Type B pancreatic cell (in vitro differentiated cells): ENCODE data around the gene BTBD8. TPM values are rescaled to one million over a fixed set of nuclear protein-coding genes. Genes with fewer than 3 reads are reported as not detected.

ENCODE experiments used
- DNase-seq: peaks from one replicate; pipeline ENCODE4 v3.0.0; 2021; ENCODE audit warnings: mixed read lengths; ENCODE audit not compliant: unreplicated experiment; ENCODE audit errors: extremely low spot score
- H3K27ac Mint-ChIP-seq: 2 replicates; pipeline ENCODE4 v1.8.0; 2021; ENCODE audit warnings: mild to moderate bottlenecking, mixed read lengths
- H3K27me3 Mint-ChIP-seq: 2 replicates; pipeline ENCODE4 v1.8.0; 2021; ENCODE audit warnings: mixed read lengths
- H3K36me3 Mint-ChIP-seq: 2 replicates; pipeline ENCODE4 v1.8.0; 2021; ENCODE audit warnings: mixed read lengths
- H3K4me1 Mint-ChIP-seq: one replicate; pipeline ENCODE4 v1.8.0; 2021; ENCODE audit warnings: mixed read lengths; ENCODE audit not compliant: unreplicated experiment
- H3K4me3 Mint-ChIP-seq: 2 replicates; pipeline ENCODE4 v1.8.0; 2021; ENCODE audit warnings: mild to moderate bottlenecking, mixed read lengths
- H3K9me3 Mint-ChIP-seq: 2 replicates; pipeline ENCODE4 v1.8.0; 2021; ENCODE audit warnings: mixed read lengths
- CTCF ChIP-seq: fragments of 200-600 bp; sonication (generic); conservative IDR thresholded peaks from 2 replicates; pipeline ENCODE4 v1.5.0; 2021; ENCODE audit warnings: antibody characterized with exemption, mild to moderate bottlenecking
- total RNA-seq: library from RNA; stranded (reverse); gene quantifications from 2 replicates; pipeline ENCODE4 v1.2.1, GENCODE V29; 2021; ENCODE audit warnings: low replicate concordance

BTBD8 gene
- total RNA-seq, 1 donor from 2014 or later: 4.8 TPM

- H3K27ac Mint-ChIP-seq: no peak overlapping the region
- peaks cover 4% of the 10 kb centered on the region for H3K4me1 Mint-ChIP-seq
- H3K27me3 Mint-ChIP-seq: no peaks in the 10 kb centered on the region
- no peak for DNase-seq
- no peak for TF ChIP-seq CTCF
- no peaks in the 10 kb centered on the region for H3K36me3 Mint-ChIP-seq
- H3K4me3 Mint-ChIP-seq: no peak overlapping the region
- no peaks in the 10 kb centered on the region for H3K9me3 Mint-ChIP-seq
These were observed 37.4 kb downstream of the BTBD8 start for GRCh38 chr1:92117526-92117925.

- H3K9me3 Mint-ChIP-seq: no peaks in the 10 kb centered on the region
- H3K27ac Mint-ChIP-seq: no peak overlapping the region
- peaks cover 4% of the 10 kb centered on the region for H3K4me1 Mint-ChIP-seq
- H3K36me3 Mint-ChIP-seq: peaks cover 5% of the 10 kb centered on the region
- H3K27me3 Mint-ChIP-seq: no peaks in the 10 kb centered on the region
- no peak overlapping the region for H3K4me3 Mint-ChIP-seq
- DNase-seq: no peak
- no peak for TF ChIP-seq CTCF
These were observed 38.7 kb downstream of the BTBD8 start for GRCh38 chr1:92118826-92119225.

- TF ChIP-seq CTCF: no peak
- Mint-ChIP-seq H3K4me1 (peaks cover under 1% of the 10 kb centered on the region), H3K27me3 (no peaks in the 10 kb centered on the region), H3K27ac (no peak overlapping the region), H3K4me3 (no peak overlapping the region), H3K36me3 (peaks cover 5% of the 10 kb centered on the region), H3K9me3 (no peaks in the 10 kb centered on the region)
- no peak for DNase-seq
These were observed 43.7 kb downstream of the BTBD8 start for GRCh38 chr1:92123868-92124267.

GRCh38 chr1:92125204-92125603 is 45.1 kb downstream of the BTBD8 start:
- Mint-ChIP-seq H3K27ac (no peak overlapping the region), H3K27me3 (no peaks in the 10 kb centered on the region), H3K4me3 (no peak overlapping the region), H3K36me3 (peaks cover 5% of the 10 kb centered on the region), H3K9me3 (no peaks in the 10 kb centered on the region), H3K4me1 (no peaks in the 10 kb centered on the region)
- no peak for DNase-seq
- TF ChIP-seq CTCF: no peak

- Mint-ChIP-seq H3K27me3 (no peaks in the 10 kb centered on the region), H3K4me1 (no peaks in the 10 kb centered on the region), H3K4me3 (no peak overlapping the region), H3K27ac (no peak overlapping the region), H3K36me3 (peaks cover 7% of the 10 kb centered on the region), H3K9me3 (no peaks in the 10 kb centered on the region)
- TF ChIP-seq CTCF: no peak
- DNase-seq: no peak
These were observed 45.9 kb downstream of the BTBD8 start for GRCh38 chr1:92126088-92126487.

GRCh38 chr1:92134331-92134730 is 54.2 kb downstream of the BTBD8 start:
- no peak overlapping the region for H3K27ac Mint-ChIP-seq
- H3K27me3 Mint-ChIP-seq: no peaks in the 10 kb centered on the region
- H3K4me1 Mint-ChIP-seq: no peaks in the 10 kb centered on the region
- H3K9me3 Mint-ChIP-seq: no peaks in the 10 kb centered on the region
- no peak overlapping the region for H3K4me3 Mint-ChIP-seq
- no peak for DNase-seq
- no peak for TF ChIP-seq CTCF
- H3K36me3 Mint-ChIP-seq: peaks cover 7% of the 10 kb centered on the region
